HepG2 (cell line): ENCODE data around the gene ABCA4. TPM values are rescaled to one million over a fixed set of nuclear protein-coding genes. Genes with fewer than 3 reads are reported as not detected.

ENCODE experiments used
- ATAC-seq: fragments of 200-7000 bp; cut with Tn5 transposase; 3 replicates; pipeline ENCODE4 v1.9.1; 2020; ENCODE audit warnings: mild to moderate bottlenecking, moderate library complexity
- BruUV-seq: library from RNA; stranded (reverse); fragments of 400-500 nt; replicated peaks from 2 replicates; lab custom pipeline; 2021; lab: Mats Ljungman, UMichigan
- CTCF ChIA-PET: fragments of 300-600 bp; formaldehyde crosslinking; extraction: SDS; loops from one replicate; lab custom pipeline; 2021; ENCODE audit warnings: low total read pairs, inconsistent platforms, low intra/inter-chr PET ratio; lab: Yijun Ruan, JAX
- POLR2A ChIA-PET: fragments of 350-600 bp; sonication (Branson Sonifier 250); formaldehyde crosslinking; loops from one replicate; lab custom pipeline; 2020; ENCODE audit warnings: antibody characterized with exemption, inconsistent platforms; lab: Yijun Ruan, JAX
- DNase-seq: peaks from one replicate; pipeline ENCODE4 v3.0.0-alpha.2; 2015; ENCODE audit warnings: low spot score
- FAIRE-seq: peaks from 3 replicates; lab custom pipeline; 2011; peaks lifted over from hg19 to GRCh38; lab: Jason Lieb, UNC
- H2AFZ ChIP-seq: one replicate; pipeline ENCODE4 v1.6.1; 2011; ENCODE audit warnings: low read length, inconsistent platforms
- H3K27ac ChIP-seq: fragments of 300-600 bp; 3 replicates; pipeline ENCODE4 v1.8.0; 2011; ENCODE audit warnings: mixed run types, mild to moderate bottlenecking, mixed read lengths, low read length, inconsistent platforms; ENCODE audit not compliant: insufficient read depth; ENCODE audit errors: extremely low read length
- H3K27me3 ChIP-seq, 2 experiments: fragments of 200-600 bp in 1 of 2; 2 replicates in 1 of 2; 3 replicates in 1 of 2; pipeline versions ENCODE4 v1.6.0 to v1.8.0; 2011; ENCODE audit warnings: low read length in 2 of 2, mild to moderate bottlenecking in 2 of 2, moderate library complexity in 2 of 2, inconsistent platforms in 1 of 2; ENCODE audit not compliant: insufficient read depth in 2 of 2, control insufficient read depth in 1 of 2
- H3K36me3 ChIP-seq, 2 experiments: fragments of 200-600 bp in 1 of 2; replicated peaks in 1 of 2; 2 replicates in 1 of 2; 3 replicates in 1 of 2; pipeline versions ENCODE4 v1.5.1 to v1.8.0; 2011; ENCODE audit warnings: low read length in 2 of 2, inconsistent platforms in 1 of 2; ENCODE audit not compliant: insufficient read depth in 2 of 2, control insufficient read depth in 1 of 2
- H3K4me1 ChIP-seq: 2 replicates; pipeline ENCODE4 v1.5.1; 2012; ENCODE audit warnings: low read length, inconsistent platforms; ENCODE audit not compliant: insufficient read depth
- H3K4me2 ChIP-seq: 2 replicates; pipeline ENCODE4 v1.6.0; 2011; ENCODE audit warnings: low read depth, low read length, inconsistent platforms
- H3K4me3 ChIP-seq, 3 experiments: fragments of 200-600 bp in 1 of 3; sonication (generic), shearing (Covaris generic) in 1 of 3; replicated peaks in 1 of 3; 2 replicates each; pipeline ENCODE4 v1.5.1; 2011 to 2016; ENCODE audit warnings: low read length in 3 of 3, inconsistent platforms in 2 of 3, low read depth in 2 of 3, mild to moderate bottlenecking in 2 of 3, control low read depth in 1 of 3, mixed read lengths in 1 of 3; ENCODE audit not compliant: insufficient read depth in 1 of 3
- H3K79me2 ChIP-seq: one replicate; pipeline ENCODE4 v1.6.1; 2011; ENCODE audit warnings: low read length, inconsistent platforms; ENCODE audit not compliant: insufficient read depth
- H3K9ac ChIP-seq: 2 replicates; pipeline ENCODE4 v1.6.0; 2011; ENCODE audit warnings: mild to moderate bottlenecking, low read depth, low read length, inconsistent platforms; ENCODE audit not compliant: insufficient read depth
- H3K9me3 ChIP-seq: 2 replicates; pipeline ENCODE4 v1.5.1; 2012; ENCODE audit warnings: mild to moderate bottlenecking, low read length
- H4K20me1 ChIP-seq: 2 replicates; pipeline ENCODE4 v1.6.0; 2011; ENCODE audit warnings: inconsistent platforms, mild to moderate bottlenecking, low read length, moderate library complexity; ENCODE audit not compliant: insufficient read depth
- CAMTA2 ChIP-seq: sonication (generic); formaldehyde crosslinking; IDR thresholded peaks from 2 replicates; pipeline ENCODE4 v1.4.0; 2020; ENCODE audit warnings: mild to moderate bottlenecking, missing genetic modification reagents, borderline replicate concordance
- GPBP1L1 ChIP-seq: sonication (generic); formaldehyde crosslinking; IDR thresholded peaks from 2 replicates; pipeline ENCODE4 v1.5.0; 2020; ENCODE audit warnings: mild to moderate bottlenecking, missing genetic modification reagents
- HMG20A ChIP-seq: IDR thresholded peaks from 2 replicates; pipeline ENCODE4 v1.6.1; 2016; ENCODE audit warnings: borderline replicate concordance
- IKZF5 ChIP-seq: IDR thresholded peaks from 2 replicates; pipeline ENCODE4 v1.6.1; 2018; ENCODE audit warnings: missing genetic modification reagents, mild to moderate bottlenecking, missing compliant biosample characterization
- JUNB ChIP-seq: sonication (generic); formaldehyde crosslinking; IDR thresholded peaks from 2 replicates; pipeline ENCODE4 v1.8.0; 2022; ENCODE audit warnings: missing genetic modification reagents, mild to moderate bottlenecking, borderline replicate concordance
- LBX2 ChIP-seq: sonication (generic); formaldehyde crosslinking; IDR thresholded peaks from 2 replicates; pipeline ENCODE4 v1.5.0; 2020; ENCODE audit warnings: missing genetic modification reagents, mild to moderate bottlenecking, borderline replicate concordance
- MXI1 ChIP-seq: IDR thresholded peaks from 3 replicates; pipeline ENCODE4 v1.6.1; 2012; ENCODE audit warnings: low read depth, low read length, inconsistent platforms, borderline replicate concordance
- SP2 ChIP-seq: sonication (generic); formaldehyde crosslinking; IDR thresholded peaks from 2 replicates; pipeline ENCODE4 v1.5.1; 2020; ENCODE audit warnings: mild to moderate bottlenecking, missing genetic modification reagents
- THYN1 ChIP-seq: sonication (generic); formaldehyde crosslinking; IDR thresholded peaks from 2 replicates; pipeline ENCODE4 v1.8.1; 2023; ENCODE audit warnings: low read depth, mild to moderate bottlenecking, moderate library complexity, missing genetic modification reagents, borderline replicate concordance
- ZNF615 ChIP-seq: sonication (generic); formaldehyde crosslinking; IDR thresholded peaks from 2 replicates; pipeline ENCODE4 v1.5.0; 2020; ENCODE audit warnings: mild to moderate bottlenecking, missing genetic modification reagents, borderline replicate concordance
- WGBS: methylation state at CpG from one replicate; pipeline ENCODE4 v1.1.6; 2017; ENCODE audit warnings: low lambda C conversion rate; 5-methylcytosine and 5-hydroxymethylcytosine counted together
- in situ Hi-C: cut with HindIII; loops from 2 replicates; pipeline ENCODE4 v1.10.0; 2017; ENCODE audit warnings: low pct_unique_long_range_greater_than_20kb; ENCODE audit not compliant: extremely low pct_ligation_motif_present
- intact Hi-C: fragments of 100-400 bp; cut with micrococcal nuclease; formaldehyde crosslinking; loops from one replicate; pipeline ENCODE4 v1.10.0; 2022; ENCODE audit not compliant: unreplicated experiment
- polyA plus RNA-seq, 8 experiments: library from polyadenylated mRNA; depleted of rRNA in 3 of 8; stranded (reverse) in 7 of 8; unstranded in 1 of 8; fragments of >200 nt; fragmentation: Illumina TruSeq in 4 of 8; extraction: Trizol in 4 of 8; gene quantifications; 2 replicates each; pipeline versions ENCODE4 v1.2.1 to v1.2.3, GENCODE V29; 2011 to 2016; ENCODE audit warnings: low read depth in 4 of 8, missing spikeins in 1 of 8, mixed read lengths in 1 of 8; ENCODE audit not compliant: insufficient read depth in 1 of 8
- total RNA-seq, 5 experiments: library from RNA; depleted of rRNA; stranded (reverse); fragments of >200 nt; fragmentation: Illumina TruSeq; extraction: Trizol; gene quantifications; 2 replicates each; pipeline ENCODE4 v1.2.3, GENCODE V29; 2016; ENCODE audit warnings: low read depth in 1 of 5
- TF ChIP-seq, protein P1 (sequence below): sonication (generic); formaldehyde crosslinking; IDR thresholded peaks from 2 replicates; pipeline ENCODE4 v1.4.0; 2020; ENCODE audit warnings: missing genetic modification reagents

Gene ABCA4
- total and polyA plus RNA-seq, 2 of the 13 experiments (the other 11 are each of a cell fraction or from before 2014, with no cell fraction given) = 0.24 to 0.67 TPM

- TF ChIP-seq IKZF5 (CRISPR knock-in tag) = peak; percentile 57; the same call in 1 of the 2 replicates
- TF ChIP-seq MXI1 = no peak
- no peak for TF ChIP-seq JUNB
- TF ChIP-seq, all 625 proteins: peak for 37
These were observed 57.6 kb downstream of the ABCA4 start (continued) for GRCh38 chr1:94063379-94063778.

DNA sequence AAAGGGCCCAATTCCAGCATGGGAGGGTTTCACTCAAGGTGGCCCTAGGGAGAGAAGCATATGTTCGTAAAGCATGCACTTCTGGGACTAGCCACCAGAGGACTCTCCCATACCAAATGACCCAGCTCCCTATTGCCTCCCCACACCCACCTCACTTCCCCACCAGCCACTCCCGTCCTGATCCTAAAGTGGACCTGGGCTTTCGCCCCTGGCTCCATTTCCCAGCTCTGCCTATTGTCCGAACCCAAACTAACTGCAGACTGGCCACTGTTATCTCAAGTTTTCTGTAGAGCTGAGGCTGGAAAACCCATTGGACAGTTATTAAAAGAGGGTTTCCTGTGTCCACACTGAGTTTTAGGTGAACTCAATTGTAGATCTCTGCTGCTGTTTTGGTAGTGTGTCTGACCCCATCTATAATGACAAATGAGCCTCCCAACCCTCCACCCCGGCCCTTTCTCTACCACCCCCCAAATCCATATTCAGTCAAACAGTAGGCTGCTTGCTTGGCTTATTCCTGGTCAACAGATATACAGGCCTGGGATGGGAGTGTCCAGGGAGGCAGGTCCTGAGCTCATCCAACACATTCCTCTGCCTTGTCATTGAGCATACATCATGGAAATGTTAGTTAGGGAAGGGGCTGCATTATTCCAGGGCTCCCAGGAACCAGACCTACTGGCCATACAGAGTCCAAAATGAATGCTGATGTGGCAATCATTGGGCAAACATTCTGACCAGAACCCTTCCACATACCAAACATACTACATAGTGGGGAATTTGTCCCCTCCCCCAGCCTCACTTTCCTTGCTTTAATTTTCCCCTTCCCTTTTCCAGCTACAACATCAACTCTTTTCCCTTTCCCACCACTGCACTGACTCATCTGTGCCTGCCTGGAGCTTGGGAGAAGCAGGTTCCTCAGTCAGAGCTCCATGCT is 59.2 kb downstream of the ABCA4 start:
- BruUV-seq = TSS peak; percentile 80
- intact Hi-C loops (loop anchor here (1.0 to 5.0 kb wide), 4 partner anchors 17 to 275 kb away; no protein-coding TSS in a partner anchor), in situ Hi-C loops (loop anchor here (5.0 kb wide), 1 partner anchor 176 kb away; the partner anchor contains the start of gene ARHGAP29)
- H3K27ac ChIP-seq = peak overlapping the region; percentile 63
- ChIA-PET CTCF (interaction anchor here (1.1 to 3.1 kb wide), 4 partner anchors 176 to 274 kb away, joined by 3 to 27 read pairs (median 12); partner anchors contain the start of gene ARHGAP29), POLR2A (interaction anchor here (0.8 to 3.1 kb wide), 25 partner anchors 10 to 274 kb away, joined by 3 to 43 read pairs (median 5); partner anchors contain the start of genes ABCA4 and ARHGAP29)
- H3K27me3 ChIP-seq = no peaks in the 10 kb centered on the region
- FAIRE-seq = peak; percentile 89
- peak overlapping the region; percentile 70 for H3K9ac ChIP-seq
- peak; percentile 91 for ATAC-seq
- no peaks in the 10 kb centered on the region for H4K20me1 ChIP-seq
- WGBS = 3% methylated on average over 5 of the region's 5 CpGs
- H3K4me3 ChIP-seq = peak overlapping the region; percentile 14 to 58 (median 52); a peak in 5 of 6 replicates
- peak overlapping the region; percentile 88 for H3K4me2 ChIP-seq
- DNase-seq = peak; percentile 97
- no peak overlapping the region for H2AFZ ChIP-seq
- no peaks in the 10 kb centered on the region for H3K36me3 ChIP-seq
- no peaks in the 10 kb centered on the region for H3K9me3 ChIP-seq
- H3K79me2 ChIP-seq = no peaks in the 10 kb centered on the region
- H3K4me1 ChIP-seq = peaks cover 57% of the 10 kb centered on the region
- TF ChIP-seq LBX2 (CRISPR knock-in tag) (no peak), CAMTA2 (no peak), THYN1 (no peak), SP2 (CRISPR knock-in tag) (no peak), HMG20A (CRISPR knock-in tag) (peak; percentile 38; the same call in 1 of the 2 replicates), ZNF615 (CRISPR knock-in tag) (no peak), GPBP1L1 (no peak)
- TF ChIP-seq, protein P1, sequence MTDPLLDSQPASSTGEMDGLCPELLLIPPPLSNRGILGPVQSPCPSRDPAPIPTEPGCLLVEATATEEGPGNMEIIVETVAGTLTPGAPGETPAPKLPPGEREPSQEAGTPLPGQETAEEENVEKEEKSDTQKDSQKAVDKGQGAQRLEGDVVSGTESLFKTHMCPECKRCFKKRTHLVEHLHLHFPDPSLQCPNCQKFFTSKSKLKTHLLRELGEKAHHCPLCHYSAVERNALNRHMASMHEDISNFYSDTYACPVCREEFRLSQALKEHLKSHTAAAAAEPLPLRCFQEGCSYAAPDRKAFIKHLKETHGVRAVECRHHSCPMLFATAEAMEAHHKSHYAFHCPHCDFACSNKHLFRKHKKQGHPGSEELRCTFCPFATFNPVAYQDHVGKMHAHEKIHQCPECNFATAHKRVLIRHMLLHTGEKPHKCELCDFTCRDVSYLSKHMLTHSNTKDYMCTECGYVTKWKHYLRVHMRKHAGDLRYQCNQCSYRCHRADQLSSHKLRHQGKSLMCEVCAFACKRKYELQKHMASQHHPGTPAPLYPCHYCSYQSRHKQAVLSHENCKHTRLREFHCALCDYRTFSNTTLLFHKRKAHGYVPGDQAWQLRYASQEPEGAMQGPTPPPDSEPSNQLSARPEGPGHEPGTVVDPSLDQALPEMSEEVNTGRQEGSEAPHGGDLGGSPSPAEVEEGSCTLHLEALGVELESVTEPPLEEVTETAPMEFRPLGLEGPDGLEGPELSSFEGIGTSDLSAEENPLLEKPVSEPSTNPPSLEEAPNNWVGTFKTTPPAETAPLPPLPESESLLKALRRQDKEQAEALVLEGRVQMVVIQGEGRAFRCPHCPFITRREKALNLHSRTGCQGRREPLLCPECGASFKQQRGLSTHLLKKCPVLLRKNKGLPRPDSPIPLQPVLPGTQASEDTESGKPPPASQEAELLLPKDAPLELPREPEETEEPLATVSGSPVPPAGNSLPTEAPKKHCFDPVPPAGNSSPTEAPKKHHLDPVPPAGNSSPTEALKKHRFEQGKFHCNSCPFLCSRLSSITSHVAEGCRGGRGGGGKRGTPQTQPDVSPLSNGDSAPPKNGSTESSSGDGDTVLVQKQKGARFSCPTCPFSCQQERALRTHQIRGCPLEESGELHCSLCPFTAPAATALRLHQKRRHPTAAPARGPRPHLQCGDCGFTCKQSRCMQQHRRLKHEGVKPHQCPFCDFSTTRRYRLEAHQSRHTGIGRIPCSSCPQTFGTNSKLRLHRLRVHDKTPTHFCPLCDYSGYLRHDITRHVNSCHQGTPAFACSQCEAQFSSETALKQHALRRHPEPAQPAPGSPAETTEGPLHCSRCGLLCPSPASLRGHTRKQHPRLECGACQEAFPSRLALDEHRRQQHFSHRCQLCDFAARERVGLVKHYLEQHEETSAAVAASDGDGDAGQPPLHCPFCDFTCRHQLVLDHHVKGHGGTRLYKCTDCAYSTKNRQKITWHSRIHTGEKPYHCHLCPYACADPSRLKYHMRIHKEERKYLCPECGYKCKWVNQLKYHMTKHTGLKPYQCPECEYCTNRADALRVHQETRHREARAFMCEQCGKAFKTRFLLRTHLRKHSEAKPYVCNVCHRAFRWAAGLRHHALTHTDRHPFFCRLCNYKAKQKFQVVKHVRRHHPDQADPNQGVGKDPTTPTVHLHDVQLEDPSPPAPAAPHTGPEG = no peak
